GM23338 (cell line): ENCODE data around the gene OPN3. TPM values are rescaled to one million over a fixed set of nuclear protein-coding genes. Genes with fewer than 3 reads are reported as not detected.
A peak's percentile ranks its signal among the peaks of the same experiment; 100 is the strongest.

Experiments used
- ATAC-seq: fragments of 200-7000 bp; cut with Tn5 transposase; 3 replicates; pipeline ENCODE4 v1.9.1; 2020
- DNase-seq: peaks from one replicate; pipeline ENCODE4 v3.0.0-alpha.2; 2015; ENCODE audit warnings: low spot score
- H2AFZ ChIP-seq: fragments of 200-600 bp; sonication (generic); 2 replicates; pipeline ENCODE4 v1.8.0; 2016; ENCODE audit warnings: antibody characterized with exemption, mild to moderate bottlenecking, moderate library complexity
- H3F3A ChIP-seq: fragments of 200-600 bp; sonication (generic); replicated peaks from 2 replicates; pipeline ENCODE4 v1.8.0; 2017; ENCODE audit warnings: antibody characterized with exemption, mixed run types, low read depth
- H3K27ac ChIP-seq: fragments of 200-600 bp; sonication (generic); 2 replicates; pipeline ENCODE4 v1.6.1; 2016; ENCODE audit warnings: low read depth
- H3K27me3 ChIP-seq: fragments of 200-600 bp; sonication (generic); 2 replicates; pipeline ENCODE4 v1.8.0; 2016; ENCODE audit warnings: mild to moderate bottlenecking, mixed run types, moderate library complexity; ENCODE audit not compliant: insufficient read depth
- H3K36me3 ChIP-seq: fragments of 200-600 bp; sonication (generic); 2 replicates; pipeline ENCODE4 v1.8.0; 2016; ENCODE audit warnings: mild to moderate bottlenecking; ENCODE audit not compliant: insufficient read depth
- H3K4me1 ChIP-seq: fragments of 200-600 bp; sonication (generic); 2 replicates; pipeline ENCODE4 v1.8.0; 2016; ENCODE audit warnings: mild to moderate bottlenecking, moderate library complexity; ENCODE audit not compliant: insufficient read depth
- H3K4me2 ChIP-seq: fragments of 200-600 bp; sonication (generic); 2 replicates; pipeline ENCODE4 v1.7.1; 2017; ENCODE audit warnings: mixed run types
- H3K4me3 ChIP-seq: fragments of 200-600 bp; sonication (generic); 2 replicates; pipeline ENCODE4 v1.6.1; 2016; ENCODE audit warnings: mixed run types
- H3K79me2 ChIP-seq: fragments of 200-600 bp; sonication (generic); replicated peaks from 2 replicates; pipeline ENCODE4 v1.8.0; 2017; ENCODE audit warnings: mild to moderate bottlenecking; ENCODE audit not compliant: insufficient read depth
- H3K9me2 ChIP-seq: fragments of 200-600 bp; sonication (generic); 2 replicates; pipeline ENCODE4 v1.8.0; 2017; ENCODE audit not compliant: insufficient read depth
- H4K20me1 ChIP-seq: fragments of 200-600 bp; sonication (generic); replicated peaks from 2 replicates; pipeline ENCODE4 v1.8.0; 2017; ENCODE audit warnings: mild to moderate bottlenecking; ENCODE audit not compliant: insufficient read depth
- H3K27ac Mint-ChIP-seq: 2 replicates; pipeline ENCODE4 v1.8.0; 2020; ENCODE audit warnings: inconsistent platforms, mild to moderate bottlenecking, moderate library complexity, mixed read lengths
- H3K27me3 Mint-ChIP-seq: 3 replicates; pipeline ENCODE4 v1.8.0; 2022; ENCODE audit warnings: low read depth, mild to moderate bottlenecking, moderate library complexity, mixed read lengths, inconsistent platforms; ENCODE audit not compliant: insufficient read depth, poor library complexity
- H3K36me3 Mint-ChIP-seq: 3 replicates; pipeline ENCODE4 v1.8.0; 2021; ENCODE audit warnings: low read depth, mild to moderate bottlenecking, inconsistent platforms, moderate library complexity, mixed read lengths
- H3K4me1 Mint-ChIP-seq: 3 replicates; pipeline ENCODE4 v1.8.0; 2020; ENCODE audit warnings: mild to moderate bottlenecking, inconsistent platforms, mixed read lengths
- H3K4me3 Mint-ChIP-seq: 3 replicates; pipeline ENCODE4 v1.8.0; 2021; ENCODE audit warnings: moderate library complexity, mild to moderate bottlenecking, inconsistent platforms, mixed read lengths
- H3K9me3 Mint-ChIP-seq: 3 replicates; pipeline ENCODE4 v1.8.0; 2020; ENCODE audit warnings: moderate library complexity, mild to moderate bottlenecking, inconsistent platforms, mixed read lengths
- CREB1 ChIP-seq: fragments of 250-450 bp; sonication (Bioruptor Pico); IDR thresholded peaks from 2 replicates; pipeline ENCODE4 v1.5.0; 2020; ENCODE audit warnings: low read depth, mild to moderate bottlenecking, moderate library complexity
- EZH2 ChIP-seq: fragments of 200-600 bp; sonication (generic); IDR thresholded peaks from one replicate; pipeline ENCODE4 v1.8.0; 2017; ENCODE audit warnings: antibody characterized with exemption, mild to moderate bottlenecking, low read depth; ENCODE audit not compliant: unreplicated experiment
- EZH2phosphoT487 ChIP-seq: fragments of 200-600 bp; sonication (generic); IDR thresholded peaks from one replicate; pipeline ENCODE4 v1.8.1; 2018; ENCODE audit warnings: antibody characterized with exemption; ENCODE audit not compliant: unreplicated experiment
- JUNB ChIP-seq: IDR thresholded peaks from one replicate; pipeline ENCODE4 v1.6.1; 2016; ENCODE audit warnings: antibody characterized with exemption; ENCODE audit not compliant: unreplicated experiment
- NANOG ChIP-seq: IDR thresholded peaks from 2 replicates; pipeline ENCODE4 v1.6.1; 2016; ENCODE audit warnings: antibody characterized with exemption, borderline replicate concordance
- POLR2AphosphoS5 ChIP-seq: IDR thresholded peaks from 2 replicates; pipeline ENCODE4 v1.6.1; 2016; ENCODE audit warnings: antibody characterized with exemption, low read depth
- STAT1 ChIP-seq: IDR thresholded peaks from one replicate; pipeline ENCODE4 v1.6.1; 2016; ENCODE audit warnings: antibody characterized with exemption; ENCODE audit not compliant: unreplicated experiment
- ZNF114 ChIP-seq: fragments of 250-450 bp; sonication (Bioruptor Pico); IDR thresholded peaks from 2 replicates; pipeline ENCODE4 v1.5.0; 2020; ENCODE audit warnings: mild to moderate bottlenecking, moderate library complexity
- ZNF331 ChIP-seq: fragments of 250-450 bp; sonication (Bioruptor Pico); IDR thresholded peaks from 2 replicates; pipeline ENCODE4 v1.5.0; 2020; ENCODE audit warnings: low read depth, mild to moderate bottlenecking, moderate library complexity
- polyA plus RNA-seq: library from polyadenylated mRNA; unstranded; fragments of >200 nt; fragmentation: Nextera tagmentation; extraction: Ambion mirVana; gene quantifications from 2 replicates; pipeline ENCODE4 v1.2.1, GENCODE V29; 2016
- total RNA-seq: library from RNA; depleted of rRNA; stranded (reverse); fragments of >200 nt; shearing (Covaris generic); gene quantifications from 2 replicates; pipeline ENCODE4 v1.2.3, GENCODE V29; 2014
- TF ChIP-seq, protein P1 (sequence below): fragments of 250-450 bp; sonication (Bioruptor Pico); IDR thresholded peaks from 2 replicates; pipeline ENCODE4 v1.5.0; 2020; ENCODE audit warnings: mild to moderate bottlenecking, moderate library complexity
- TF ChIP-seq, protein P2 (sequence below), 2 experiments: fragments of 200-600 bp in 1 of 2; sonication (generic) in 1 of 2; conservative IDR thresholded peaks; 2 replicates each; pipeline versions ENCODE4 v1.5.1 to v1.6.1; 2016 to 2017; ENCODE audit warnings: antibody characterized with exemption in 2 of 2, low read depth in 2 of 2, mild to moderate bottlenecking in 2 of 2, moderate library complexity in 1 of 2
- TF ChIP-seq, protein P3 (sequence below): IDR thresholded peaks from one replicate; pipeline ENCODE4 v1.6.1; 2018; ENCODE audit warnings: antibody characterized with exemption; ENCODE audit not compliant: unreplicated experiment
- TF ChIP-seq, protein P4 (sequence below): IDR thresholded peaks from 2 replicates; pipeline ENCODE4 v1.6.1; 2016; ENCODE audit warnings: antibody characterized with exemption

The OPN3 gene
- total and polyA plus RNA-seq, 2 experiments from 2014 or later: 23.7 to 46.8 TPM

DNA sequence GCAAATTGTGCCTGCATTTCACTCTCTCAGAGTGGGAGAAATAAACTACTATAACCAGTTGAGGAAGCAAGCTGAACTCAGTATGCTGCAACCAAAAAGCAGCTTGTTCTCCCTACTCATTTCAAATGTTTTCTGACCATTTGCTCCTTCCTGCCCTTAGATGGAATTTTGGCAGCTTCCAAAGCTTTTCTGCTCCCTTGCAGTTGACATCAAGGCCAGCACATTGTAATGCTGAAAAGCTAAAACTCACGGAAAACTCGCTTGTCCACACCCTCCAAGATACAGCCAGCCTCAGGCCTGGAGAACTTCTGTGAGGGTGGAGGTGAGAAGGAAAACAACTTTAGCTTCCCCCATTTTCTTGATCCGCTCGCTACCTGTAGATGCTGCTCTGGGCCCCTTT is 5.0 kb upstream of the OPN3 start:
- no peaks in the 10 kb centered on the region for H4K20me1 ChIP-seq
- H3K9me2 ChIP-seq: no peaks in the 10 kb centered on the region; the same call in 1 of the 2 replicates
- Mint-ChIP-seq H3K27me3 (peaks cover 7% of the 10 kb centered on the region), H3K4me1 (peaks cover 15% of the 10 kb centered on the region), H3K4me3 (no peak overlapping the region), H3K27ac (no peak overlapping the region), H3K36me3 (peaks cover 17% of the 10 kb centered on the region), H3K9me3 (peaks cover 23% of the 10 kb centered on the region)
- H3K4me2 ChIP-seq: no peak overlapping the region
- H3K36me3 ChIP-seq: 0 out of 2 replicates have a peak, but pooled peaks cover 4% of the 10 kb centered on the region
- no peak overlapping the region for H3K4me3 ChIP-seq
- H3K4me1 ChIP-seq: no peaks in the 10 kb centered on the region
- no peak for DNase-seq
- no peak overlapping the region for H3K27ac ChIP-seq
- no peaks in the 10 kb centered on the region for H3K79me2 ChIP-seq
- TF ChIP-seq STAT1: no peak
- TF ChIP-seq CREB1 (CRISPR knock-in tag): no peak
- TF ChIP-seq, protein P1, sequence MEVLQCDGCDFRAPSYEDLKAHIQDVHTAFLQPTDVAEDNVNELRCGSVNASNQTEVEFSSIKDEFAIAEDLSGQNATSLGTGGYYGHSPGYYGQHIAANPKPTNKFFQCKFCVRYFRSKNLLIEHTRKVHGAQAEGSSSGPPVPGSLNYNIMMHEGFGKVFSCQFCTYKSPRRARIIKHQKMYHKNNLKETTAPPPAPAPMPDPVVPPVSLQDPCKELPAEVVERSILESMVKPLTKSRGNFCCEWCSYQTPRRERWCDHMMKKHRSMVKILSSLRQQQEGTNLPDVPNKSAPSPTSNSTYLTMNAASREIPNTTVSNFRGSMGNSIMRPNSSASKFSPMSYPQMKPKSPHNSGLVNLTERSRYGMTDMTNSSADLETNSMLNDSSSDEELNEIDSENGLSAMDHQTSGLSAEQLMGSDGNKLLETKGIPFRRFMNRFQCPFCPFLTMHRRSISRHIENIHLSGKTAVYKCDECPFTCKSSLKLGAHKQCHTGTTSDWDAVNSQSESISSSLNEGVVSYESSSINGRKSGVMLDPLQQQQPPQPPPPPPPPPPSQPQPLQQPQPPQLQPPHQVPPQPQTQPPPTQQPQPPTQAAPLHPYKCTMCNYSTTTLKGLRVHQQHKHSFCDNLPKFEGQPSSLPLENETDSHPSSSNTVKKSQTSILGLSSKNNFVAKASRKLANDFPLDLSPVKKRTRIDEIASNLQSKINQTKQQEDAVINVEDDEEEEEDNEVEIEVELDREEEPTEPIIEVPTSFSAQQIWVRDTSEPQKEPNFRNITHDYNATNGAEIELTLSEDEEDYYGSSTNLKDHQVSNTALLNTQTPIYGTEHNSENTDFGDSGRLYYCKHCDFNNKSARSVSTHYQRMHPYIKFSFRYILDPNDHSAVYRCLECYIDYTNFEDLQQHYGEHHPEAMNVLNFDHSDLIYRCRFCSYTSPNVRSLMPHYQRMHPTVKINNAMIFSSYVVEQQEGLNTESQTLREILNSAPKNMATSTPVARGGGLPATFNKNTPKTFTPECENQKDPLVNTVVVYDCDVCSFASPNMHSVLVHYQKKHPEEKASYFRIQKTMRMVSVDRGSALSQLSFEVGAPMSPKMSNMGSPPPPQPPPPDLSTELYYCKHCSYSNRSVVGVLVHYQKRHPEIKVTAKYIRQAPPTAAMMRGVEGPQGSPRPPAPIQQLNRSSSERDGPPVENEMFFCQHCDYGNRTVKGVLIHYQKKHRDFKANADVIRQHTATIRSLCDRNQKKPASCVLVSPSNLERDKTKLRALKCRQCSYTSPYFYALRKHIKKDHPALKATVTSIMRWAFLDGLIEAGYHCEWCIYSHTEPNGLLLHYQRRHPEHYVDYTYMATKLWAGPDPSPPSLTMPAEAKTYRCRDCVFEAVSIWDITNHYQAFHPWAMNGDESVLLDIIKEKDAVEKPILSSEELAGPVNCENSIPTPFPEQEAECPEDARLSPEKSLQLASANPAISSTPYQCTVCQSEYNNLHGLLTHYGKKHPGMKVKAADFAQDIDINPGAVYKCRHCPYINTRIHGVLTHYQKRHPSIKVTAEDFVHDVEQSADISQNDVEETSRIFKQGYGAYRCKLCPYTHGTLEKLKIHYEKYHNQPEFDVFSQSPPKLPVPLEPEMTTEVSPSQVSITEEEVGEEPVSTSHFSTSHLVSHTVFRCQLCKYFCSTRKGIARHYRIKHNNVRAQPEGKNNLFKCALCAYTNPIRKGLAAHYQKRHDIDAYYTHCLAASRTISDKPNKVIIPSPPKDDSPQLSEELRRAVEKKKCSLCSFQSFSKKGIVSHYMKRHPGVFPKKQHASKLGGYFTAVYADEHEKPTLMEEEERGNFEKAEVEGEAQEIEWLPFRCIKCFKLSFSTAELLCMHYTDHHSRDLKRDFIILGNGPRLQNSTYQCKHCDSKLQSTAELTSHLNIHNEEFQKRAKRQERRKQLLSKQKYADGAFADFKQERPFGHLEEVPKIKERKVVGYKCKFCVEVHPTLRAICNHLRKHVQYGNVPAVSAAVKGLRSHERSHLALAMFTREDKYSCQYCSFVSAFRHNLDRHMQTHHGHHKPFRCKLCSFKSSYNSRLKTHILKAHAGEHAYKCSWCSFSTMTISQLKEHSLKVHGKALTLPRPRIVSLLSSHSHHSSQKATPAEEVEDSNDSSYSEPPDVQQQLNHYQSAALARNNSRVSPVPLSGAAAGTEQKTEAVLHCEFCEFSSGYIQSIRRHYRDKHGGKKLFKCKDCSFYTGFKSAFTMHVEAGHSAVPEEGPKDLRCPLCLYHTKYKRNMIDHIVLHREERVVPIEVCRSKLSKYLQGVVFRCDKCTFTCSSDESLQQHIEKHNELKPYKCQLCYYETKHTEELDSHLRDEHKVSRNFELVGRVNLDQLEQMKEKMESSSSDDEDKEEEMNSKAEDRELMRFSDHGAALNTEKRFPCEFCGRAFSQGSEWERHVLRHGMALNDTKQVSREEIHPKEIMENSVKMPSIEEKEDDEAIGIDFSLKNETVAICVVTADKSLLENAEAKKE (CRISPR knock-in tag): no peak
- no peak for TF ChIP-seq EZH2
- TF ChIP-seq EZH2phosphoT487: no peak
- TF ChIP-seq ZNF114: no peak
- TF ChIP-seq JUNB: no peak
- TF ChIP-seq ZNF331 (CRISPR knock-in tag): no peak
- TF ChIP-seq POLR2AphosphoS5: no peak
- TF ChIP-seq, protein P2, sequence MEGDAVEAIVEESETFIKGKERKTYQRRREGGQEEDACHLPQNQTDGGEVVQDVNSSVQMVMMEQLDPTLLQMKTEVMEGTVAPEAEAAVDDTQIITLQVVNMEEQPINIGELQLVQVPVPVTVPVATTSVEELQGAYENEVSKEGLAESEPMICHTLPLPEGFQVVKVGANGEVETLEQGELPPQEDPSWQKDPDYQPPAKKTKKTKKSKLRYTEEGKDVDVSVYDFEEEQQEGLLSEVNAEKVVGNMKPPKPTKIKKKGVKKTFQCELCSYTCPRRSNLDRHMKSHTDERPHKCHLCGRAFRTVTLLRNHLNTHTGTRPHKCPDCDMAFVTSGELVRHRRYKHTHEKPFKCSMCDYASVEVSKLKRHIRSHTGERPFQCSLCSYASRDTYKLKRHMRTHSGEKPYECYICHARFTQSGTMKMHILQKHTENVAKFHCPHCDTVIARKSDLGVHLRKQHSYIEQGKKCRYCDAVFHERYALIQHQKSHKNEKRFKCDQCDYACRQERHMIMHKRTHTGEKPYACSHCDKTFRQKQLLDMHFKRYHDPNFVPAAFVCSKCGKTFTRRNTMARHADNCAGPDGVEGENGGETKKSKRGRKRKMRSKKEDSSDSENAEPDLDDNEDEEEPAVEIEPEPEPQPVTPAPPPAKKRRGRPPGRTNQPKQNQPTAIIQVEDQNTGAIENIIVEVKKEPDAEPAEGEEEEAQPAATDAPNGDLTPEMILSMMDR (conservative IDR thresholded peaks at IDR 0.05; ENCODE audit: low read depth in 2 of 2): no peak
- TF ChIP-seq NANOG: no peak
- TF ChIP-seq, protein P3, sequence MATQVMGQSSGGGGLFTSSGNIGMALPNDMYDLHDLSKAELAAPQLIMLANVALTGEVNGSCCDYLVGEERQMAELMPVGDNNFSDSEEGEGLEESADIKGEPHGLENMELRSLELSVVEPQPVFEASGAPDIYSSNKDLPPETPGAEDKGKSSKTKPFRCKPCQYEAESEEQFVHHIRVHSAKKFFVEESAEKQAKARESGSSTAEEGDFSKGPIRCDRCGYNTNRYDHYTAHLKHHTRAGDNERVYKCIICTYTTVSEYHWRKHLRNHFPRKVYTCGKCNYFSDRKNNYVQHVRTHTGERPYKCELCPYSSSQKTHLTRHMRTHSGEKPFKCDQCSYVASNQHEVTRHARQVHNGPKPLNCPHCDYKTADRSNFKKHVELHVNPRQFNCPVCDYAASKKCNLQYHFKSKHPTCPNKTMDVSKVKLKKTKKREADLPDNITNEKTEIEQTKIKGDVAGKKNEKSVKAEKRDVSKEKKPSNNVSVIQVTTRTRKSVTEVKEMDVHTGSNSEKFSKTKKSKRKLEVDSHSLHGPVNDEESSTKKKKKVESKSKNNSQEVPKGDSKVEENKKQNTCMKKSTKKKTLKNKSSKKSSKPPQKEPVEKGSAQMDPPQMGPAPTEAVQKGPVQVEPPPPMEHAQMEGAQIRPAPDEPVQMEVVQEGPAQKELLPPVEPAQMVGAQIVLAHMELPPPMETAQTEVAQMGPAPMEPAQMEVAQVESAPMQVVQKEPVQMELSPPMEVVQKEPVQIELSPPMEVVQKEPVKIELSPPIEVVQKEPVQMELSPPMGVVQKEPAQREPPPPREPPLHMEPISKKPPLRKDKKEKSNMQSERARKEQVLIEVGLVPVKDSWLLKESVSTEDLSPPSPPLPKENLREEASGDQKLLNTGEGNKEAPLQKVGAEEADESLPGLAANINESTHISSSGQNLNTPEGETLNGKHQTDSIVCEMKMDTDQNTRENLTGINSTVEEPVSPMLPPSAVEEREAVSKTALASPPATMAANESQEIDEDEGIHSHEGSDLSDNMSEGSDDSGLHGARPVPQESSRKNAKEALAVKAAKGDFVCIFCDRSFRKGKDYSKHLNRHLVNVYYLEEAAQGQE: no peak
- TF ChIP-seq, protein P4, sequence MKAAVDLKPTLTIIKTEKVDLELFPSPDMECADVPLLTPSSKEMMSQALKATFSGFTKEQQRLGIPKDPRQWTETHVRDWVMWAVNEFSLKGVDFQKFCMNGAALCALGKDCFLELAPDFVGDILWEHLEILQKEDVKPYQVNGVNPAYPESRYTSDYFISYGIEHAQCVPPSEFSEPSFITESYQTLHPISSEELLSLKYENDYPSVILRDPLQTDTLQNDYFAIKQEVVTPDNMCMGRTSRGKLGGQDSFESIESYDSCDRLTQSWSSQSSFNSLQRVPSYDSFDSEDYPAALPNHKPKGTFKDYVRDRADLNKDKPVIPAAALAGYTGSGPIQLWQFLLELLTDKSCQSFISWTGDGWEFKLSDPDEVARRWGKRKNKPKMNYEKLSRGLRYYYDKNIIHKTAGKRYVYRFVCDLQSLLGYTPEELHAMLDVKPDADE: no peak
- H3F3A ChIP-seq: no peaks in the 10 kb centered on the region
- 0 out of 2 replicates have a peak overlapping the region, but pooled peaks have one; percentile 23 for H2AFZ ChIP-seq
- ATAC-seq: peak; percentile 14; the same call in 1 of the 3 replicates
- no peaks in the 10 kb centered on the region for H3K27me3 ChIP-seq
